AG09319 (cell line): ENCODE measurements around the gene PITHD1.
"Not testable (repeated sequence)": the region's sequence is repeated elsewhere in the genome, so short reads cannot be mapped to it uniquely, and the experiment has no call there.

ENCODE experiments used
- DNase-seq: peaks from one replicate; pipeline ENCODE4 v3.0.0-alpha.2; 2010; ENCODE audit warnings: low read depth; ENCODE audit errors: extremely low read depth
- TF ChIP-seq, protein P1 (sequence below): IDR thresholded peaks from 2 replicates; pipeline ENCODE4 v1.5.1; 2011; ENCODE audit warnings: low read depth, mild to moderate bottlenecking, inconsistent platforms, low read length, moderate library complexity

The PITHD1 gene, protein sequence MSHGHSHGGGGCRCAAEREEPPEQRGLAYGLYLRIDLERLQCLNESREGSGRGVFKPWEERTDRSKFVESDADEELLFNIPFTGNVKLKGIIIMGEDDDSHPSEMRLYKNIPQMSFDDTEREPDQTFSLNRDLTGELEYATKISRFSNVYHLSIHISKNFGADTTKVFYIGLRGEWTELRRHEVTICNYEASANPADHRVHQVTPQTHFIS

DNA sequence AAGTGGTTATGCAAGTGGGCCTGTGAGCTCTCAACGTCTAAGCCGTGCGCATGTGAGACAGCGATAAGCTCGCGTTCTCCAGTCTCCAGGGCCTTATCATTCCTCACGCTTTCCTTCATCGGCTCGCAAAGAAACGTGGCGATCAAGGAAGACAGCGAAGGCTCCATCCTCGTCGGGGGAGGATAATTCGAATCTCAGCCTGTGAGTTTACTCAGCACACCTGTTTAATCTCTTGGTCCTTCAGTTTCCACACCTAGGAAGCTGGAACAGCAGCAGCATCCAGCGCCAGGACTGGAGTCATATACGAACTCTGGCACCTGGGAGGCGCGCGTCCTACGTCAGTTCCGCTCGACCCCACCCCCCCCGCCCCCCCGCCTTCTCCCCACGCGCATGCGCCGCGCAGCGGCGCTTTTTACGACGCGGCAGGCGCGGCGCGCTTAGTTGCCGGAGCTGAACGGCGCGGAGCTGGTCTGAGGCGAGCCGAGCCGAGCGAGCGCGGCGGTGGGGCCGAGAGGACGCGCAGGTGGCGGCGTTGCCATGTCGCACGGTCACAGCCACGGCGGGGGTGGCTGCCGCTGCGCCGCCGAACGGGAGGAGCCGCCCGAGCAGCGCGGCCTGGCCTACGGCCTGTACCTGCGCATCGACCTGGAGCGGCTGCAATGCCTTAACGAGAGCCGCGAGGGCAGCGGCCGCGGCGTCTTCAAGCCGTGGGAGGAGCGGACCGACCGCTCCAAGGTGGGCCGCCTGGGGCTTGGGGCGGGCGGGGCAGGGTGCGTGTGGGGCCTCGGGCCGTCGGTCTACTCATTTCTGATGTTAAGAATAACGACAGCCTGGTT is at the start of gene PITHD1:
Gene PITHD1 (plus strand): TSS at position 440 of the 836 bp plus-strand sequence. CDS start 98 bp downstream, at position 538.
- peak; percentile 55 for DNase-seq
- TF ChIP-seq, protein P1, sequence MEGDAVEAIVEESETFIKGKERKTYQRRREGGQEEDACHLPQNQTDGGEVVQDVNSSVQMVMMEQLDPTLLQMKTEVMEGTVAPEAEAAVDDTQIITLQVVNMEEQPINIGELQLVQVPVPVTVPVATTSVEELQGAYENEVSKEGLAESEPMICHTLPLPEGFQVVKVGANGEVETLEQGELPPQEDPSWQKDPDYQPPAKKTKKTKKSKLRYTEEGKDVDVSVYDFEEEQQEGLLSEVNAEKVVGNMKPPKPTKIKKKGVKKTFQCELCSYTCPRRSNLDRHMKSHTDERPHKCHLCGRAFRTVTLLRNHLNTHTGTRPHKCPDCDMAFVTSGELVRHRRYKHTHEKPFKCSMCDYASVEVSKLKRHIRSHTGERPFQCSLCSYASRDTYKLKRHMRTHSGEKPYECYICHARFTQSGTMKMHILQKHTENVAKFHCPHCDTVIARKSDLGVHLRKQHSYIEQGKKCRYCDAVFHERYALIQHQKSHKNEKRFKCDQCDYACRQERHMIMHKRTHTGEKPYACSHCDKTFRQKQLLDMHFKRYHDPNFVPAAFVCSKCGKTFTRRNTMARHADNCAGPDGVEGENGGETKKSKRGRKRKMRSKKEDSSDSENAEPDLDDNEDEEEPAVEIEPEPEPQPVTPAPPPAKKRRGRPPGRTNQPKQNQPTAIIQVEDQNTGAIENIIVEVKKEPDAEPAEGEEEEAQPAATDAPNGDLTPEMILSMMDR, result no peak

DNA sequence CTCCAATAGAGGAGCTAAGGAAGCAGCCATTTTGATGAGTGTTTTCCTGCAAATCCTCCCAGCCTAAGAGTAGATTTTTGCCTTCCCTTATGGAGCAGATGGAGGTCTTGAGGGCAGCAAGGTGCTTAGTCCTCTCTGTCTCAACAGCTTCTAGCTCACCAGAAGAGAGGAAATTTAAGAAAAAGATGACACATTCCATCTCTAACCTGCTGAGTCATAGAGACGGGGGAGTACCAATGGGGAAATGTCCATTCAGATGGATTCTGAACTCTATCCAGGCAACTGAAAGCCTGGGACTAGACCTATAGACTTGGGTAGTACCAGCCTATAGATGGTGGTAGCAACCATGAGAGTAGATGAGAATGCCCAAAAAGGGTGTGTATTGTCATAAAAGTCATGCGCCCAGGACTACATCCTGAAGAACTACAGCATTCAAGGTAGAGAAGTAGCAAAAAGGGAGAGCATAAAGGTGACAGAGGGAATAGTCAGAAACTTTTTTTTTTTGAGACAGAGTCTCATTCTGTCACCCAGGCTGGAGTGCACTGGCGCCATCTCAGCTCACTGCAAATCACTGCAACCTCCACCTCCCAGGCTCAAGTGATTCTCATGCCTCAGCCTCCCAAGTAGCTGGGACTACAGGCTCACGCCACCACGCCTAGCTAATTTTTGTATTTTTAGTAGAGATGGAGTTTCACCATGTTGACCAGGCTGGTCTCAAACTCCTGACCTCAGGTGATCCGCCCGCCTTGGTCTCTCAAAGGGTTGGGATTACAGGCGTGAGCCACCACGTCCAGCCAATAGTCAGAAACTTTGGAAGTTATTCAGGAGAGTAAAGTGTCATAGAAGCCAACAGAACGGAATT is 45.6 kb upstream of the PITHD1 start:
- no peak for DNase-seq
- TF ChIP-seq, protein P1, result no peak

- not testable (repeated sequence) for DNase-seq
These were observed 44.9 kb upstream of the PITHD1 start for GRCh38 chr1:23733281-23733680.

GRCh38 chr1:23736437-23737134 is 41.6 kb upstream of the PITHD1 start:
- TF ChIP-seq, protein P1, result no peak
- no peak for DNase-seq

GRCh38 chr1:23741609-23742008 is 36.6 kb upstream of the PITHD1 start:
- TF ChIP-seq, protein P1, result no peak
- no peak for DNase-seq

DNA sequence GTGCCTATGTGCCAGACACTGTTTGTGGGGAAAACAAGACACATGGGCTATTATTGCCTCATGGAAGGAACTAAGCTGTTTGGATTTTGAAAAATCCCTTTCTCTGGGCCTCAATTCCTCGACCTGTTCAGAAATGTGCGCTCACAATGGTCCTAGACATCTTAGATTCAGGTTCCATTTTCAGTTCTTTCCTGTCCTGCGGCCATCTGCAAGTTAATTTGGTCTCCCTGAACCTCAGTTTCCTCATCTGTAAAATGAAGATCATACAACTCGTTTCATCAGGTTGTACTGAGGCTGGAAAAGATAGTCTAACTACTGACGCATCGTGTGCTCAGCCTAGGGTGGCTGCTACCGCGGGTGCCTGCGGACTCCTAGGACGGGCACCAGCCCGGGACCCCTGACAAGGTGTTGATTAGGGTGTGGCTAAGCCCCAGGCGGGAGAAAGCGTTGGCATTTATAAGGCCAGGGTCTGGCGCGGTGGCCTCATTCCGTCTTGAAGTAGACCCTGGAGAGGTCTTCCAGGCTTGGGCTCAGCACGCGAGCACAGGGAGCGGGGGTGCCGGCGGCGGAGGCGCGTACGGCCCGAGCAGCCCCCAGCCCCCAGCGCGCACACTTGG is 35.4 kb upstream of the PITHD1 start:
- TF ChIP-seq, protein P1, result no peak
- DNase-seq, result no peak
